GM19239 (cell line): ENCODE data around the gene SEC23IP.
"Not testable (repeated sequence)": the region's sequence is repeated elsewhere in the genome, so short reads cannot be mapped to it uniquely, and the experiment has no call there.

Experiments
- DNase-seq: peaks from one replicate; pipeline ENCODE4 v3.0.0; 2011; ENCODE audit warnings: low spot score; ENCODE audit not compliant: insufficient read length
- FAIRE-seq: peaks from 2 replicates; lab custom pipeline; 2011; peaks lifted over from hg19 to GRCh38; lab: Jason Lieb, UNC

SEC23IP gene

DNA sequence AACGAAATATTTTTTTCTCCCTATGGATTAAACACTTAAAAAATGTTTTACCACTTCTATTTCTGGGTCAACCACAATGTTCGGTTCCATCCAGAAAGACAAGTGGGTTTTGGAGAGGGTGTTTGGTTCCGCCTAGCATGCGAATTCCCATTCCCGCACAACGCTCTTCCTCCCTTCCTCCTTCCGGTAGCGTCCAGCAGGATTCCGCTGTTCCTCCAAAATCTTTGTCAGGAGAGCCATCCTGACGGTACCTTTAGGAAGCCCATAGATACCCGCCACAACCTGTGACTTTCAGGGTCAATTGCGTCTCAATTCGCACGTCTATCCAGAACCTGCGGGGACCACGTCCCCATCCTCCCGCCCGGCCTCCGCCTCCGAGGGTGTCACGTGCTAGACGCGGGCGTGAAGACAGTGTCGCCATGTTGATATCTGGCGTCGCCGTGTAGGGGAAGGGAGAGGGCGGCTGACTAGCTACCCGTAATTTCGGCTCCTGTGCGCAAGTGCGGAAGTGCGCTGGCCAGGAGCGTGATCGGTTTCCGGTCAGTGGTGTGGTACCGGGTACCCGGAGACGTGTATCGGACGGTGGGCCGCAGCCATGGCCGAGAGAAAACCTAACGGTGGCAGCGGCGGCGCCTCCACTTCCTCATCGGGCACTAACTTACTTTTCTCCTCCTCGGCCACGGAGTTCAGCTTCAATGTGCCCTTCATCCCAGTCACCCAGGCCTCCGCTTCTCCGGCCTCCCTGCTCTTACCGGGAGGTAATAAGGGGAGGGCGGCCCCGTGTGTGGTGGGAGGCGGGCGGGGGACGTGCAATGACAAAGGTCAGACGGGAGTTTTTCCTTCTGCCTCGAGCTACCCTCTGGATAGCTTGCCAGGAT, at the start of gene SEC23IP:
Gene SEC23IP (plus strand): TSS at position 543 of the 878 bp plus-strand sequence. CDS start 53 bp downstream, at position 596.
- FAIRE-seq, result peak; percentile 96
- DNase-seq, result peak; percentile 85

DNA sequence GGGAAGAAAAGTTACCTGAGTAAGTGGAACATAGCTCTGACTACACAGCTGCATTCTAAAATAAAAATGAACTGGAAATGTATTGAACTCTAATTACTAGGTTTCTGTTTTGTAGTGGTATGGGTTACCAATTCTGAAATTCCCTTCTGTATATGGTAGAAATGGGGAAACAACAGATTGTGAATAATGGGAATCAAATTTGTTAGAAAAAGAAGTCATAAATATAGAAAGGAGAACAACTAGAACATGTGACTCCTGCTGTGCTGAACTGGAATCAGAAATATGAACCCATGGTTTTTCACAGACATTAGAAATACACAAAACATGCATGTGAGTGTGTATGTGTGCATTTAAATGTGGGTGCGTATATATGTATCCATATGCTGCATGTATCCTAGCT, 46.9 kb upstream of the SEC23IP start:
- FAIRE-seq (no peak), DNase-seq (no peak)

DNA sequence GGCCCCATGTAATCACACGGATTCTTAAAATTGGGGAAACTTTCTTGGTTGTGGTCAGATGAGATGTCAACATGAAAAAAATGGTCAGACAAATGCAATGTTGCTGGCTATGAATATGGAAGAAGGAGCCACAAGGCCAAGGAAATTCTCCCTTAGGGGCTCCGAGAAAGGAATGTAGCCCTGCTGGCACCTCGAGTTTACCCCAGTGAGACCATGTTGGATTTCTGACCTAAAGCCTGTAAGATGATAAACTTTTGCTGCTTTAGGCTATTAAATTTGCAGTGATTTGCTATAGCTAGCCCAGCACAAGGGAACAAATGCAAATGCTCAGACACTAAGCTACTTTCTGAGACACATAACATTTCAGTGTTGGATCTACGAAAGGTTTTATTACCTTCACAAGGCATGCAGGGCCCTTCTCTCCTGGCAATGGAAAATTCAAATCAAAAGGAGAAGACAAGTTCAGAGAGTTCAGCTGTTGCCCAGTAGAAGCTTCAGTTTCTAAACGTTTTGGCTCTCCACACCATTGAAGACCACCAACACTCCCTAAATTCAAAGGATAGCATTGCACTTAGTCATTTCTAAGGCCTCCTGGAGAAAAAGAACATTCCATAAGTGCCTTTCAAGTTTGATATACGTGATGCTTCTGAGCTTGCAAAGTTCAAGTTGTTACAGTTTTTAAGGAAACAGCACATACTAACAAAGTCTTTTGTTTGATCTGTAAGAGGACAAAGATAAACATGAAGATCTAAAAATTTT, 43.3 kb upstream of the SEC23IP start:
- DNase-seq (no peak), FAIRE-seq (no peak)

DNA sequence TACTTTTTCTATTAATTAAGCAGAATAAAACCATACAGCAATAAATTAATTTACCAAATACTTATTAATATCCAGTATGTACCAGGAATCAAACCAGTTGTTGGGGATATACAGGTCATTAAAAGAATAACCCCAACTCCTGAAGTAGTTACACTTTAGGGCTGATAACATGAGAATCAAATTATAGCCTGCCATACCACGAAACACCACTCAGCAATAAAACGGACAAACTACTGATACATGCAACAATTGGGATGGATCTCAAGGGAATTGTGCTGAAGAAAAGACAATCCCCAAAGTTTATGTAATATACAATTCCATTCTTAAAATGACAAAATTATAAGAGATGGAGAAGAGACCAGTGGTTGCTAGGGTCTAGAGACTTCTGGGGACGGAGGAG, 42.6 kb upstream of the SEC23IP start:
- DNase-seq (no peak), FAIRE-seq (no peak)

DNA sequence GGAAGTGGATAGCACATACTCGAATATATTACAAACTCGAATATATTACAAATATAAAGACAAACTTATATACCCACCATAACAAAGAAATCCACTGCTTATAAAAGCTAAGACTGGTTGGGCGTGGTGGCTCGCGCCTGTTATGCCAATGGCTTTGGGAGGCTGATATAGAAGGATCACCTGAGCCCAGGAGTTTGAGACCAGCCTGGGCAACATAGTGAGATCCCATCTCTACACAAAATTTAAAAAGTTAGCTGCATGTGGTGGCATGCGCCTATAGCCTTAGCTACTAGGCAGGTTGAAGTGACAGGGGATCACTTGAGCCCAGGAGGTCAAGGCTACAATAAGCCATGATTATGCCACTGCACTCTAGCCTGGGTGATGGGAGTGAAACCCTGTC, 40.3 kb upstream of the SEC23IP start:
- FAIRE-seq (no peak), DNase-seq (no peak)

DNA sequence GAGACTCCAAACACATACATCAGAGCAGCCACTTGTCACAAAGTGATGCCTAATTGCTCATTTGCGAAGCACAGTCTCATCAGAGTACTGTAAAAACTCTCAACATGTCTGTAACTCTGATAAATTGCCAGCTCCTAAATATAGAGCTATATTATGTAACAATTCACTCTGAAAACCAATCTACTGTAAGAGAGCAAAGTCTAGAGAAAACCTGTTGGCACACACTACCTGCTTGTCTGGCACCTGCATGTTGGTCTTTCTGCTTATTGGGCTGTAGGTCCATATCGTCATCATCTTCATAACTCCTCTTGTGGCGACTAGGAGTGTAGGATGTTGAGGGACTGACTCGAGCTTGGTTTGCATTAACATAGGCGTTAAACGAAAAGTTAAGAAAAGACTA, 39.7 kb upstream of the SEC23IP start:
- DNase-seq, result no peak

DNA sequence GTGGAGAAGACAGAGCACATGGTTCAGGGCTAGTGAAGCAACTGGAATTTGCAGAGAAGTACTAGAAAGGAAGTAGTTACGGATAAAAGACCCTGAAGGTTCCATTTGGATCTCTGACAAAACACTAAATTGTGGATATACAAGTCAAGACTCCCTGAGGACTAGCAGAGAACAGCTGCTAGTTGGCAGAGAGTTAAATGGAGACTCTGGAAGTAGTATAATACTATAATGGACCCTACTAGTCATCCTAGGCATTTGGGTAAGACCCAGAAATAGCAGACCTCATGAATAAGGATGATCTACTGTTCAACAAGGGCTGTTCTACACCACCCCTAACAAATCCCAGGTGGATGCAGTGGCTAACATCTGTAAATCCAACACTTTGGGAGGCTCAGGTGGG, 39.0 kb upstream of the SEC23IP start:
- FAIRE-seq, result no peak

More for the DNA sequence above, 39.7 kb upstream of the SEC23IP start:
- FAIRE-seq, result no peak

DNA sequence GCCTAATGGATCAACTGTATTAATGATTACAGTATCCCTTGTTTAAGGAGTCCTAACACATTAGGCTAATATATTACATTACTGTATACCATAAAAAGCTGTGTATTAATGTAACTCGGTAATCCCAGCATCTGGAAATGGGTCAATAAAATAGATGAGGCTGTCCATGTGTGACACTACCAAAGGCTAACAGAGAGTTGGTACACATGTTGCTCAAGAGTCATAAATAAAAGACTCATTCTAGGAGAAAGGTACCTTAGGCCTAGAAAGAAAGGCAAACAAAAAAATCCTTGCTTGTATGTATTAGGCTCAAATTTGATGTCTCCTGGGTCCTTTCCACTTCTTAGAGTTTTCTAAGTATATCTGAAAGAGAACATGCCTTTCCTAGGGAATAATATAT, 34.5 kb upstream of the SEC23IP start:
- no peak for FAIRE-seq
- no peak for DNase-seq

More for the DNA sequence above, 39.0 kb upstream of the SEC23IP start:
- no peak for DNase-seq

DNA sequence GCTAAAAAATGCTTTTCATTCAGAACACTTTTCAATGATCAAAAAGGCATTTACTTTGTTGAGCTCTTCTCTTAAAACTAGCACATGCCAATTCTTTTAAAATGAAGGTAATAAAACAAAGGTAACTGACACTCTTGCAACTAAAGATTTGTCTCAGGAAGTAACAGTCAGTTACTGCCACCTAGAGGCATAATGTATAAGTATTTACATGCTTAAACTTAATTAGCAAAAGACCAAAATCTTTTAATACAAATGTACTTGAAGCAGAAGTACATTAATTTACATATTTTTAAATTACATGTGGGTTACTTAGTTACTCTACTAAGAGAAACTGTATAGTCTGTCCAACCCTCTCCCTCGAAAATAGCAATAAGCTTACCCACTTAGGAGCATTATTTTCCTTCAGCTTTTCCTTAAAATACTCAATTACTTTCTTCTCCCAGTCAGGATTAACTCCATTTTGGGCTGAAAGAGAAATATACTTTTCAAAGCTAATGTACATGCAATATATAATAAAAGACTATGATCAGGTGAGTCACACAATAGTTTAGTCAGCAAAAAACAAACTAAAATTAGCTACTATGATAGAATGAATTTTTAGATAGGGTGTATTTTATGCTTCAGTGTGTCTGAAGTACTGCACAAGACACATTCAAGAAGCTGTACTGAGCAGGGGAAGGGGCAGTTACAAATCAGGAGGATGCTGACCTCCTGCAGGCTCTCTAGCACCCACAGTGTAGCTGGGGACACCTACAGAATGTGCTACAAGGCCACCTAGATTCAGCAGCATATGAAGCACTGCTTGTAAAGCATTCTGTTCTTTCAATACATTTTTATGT, 32.9 kb upstream of the SEC23IP start:
- no peak for DNase-seq
- FAIRE-seq, result peak; percentile 80

DNA sequence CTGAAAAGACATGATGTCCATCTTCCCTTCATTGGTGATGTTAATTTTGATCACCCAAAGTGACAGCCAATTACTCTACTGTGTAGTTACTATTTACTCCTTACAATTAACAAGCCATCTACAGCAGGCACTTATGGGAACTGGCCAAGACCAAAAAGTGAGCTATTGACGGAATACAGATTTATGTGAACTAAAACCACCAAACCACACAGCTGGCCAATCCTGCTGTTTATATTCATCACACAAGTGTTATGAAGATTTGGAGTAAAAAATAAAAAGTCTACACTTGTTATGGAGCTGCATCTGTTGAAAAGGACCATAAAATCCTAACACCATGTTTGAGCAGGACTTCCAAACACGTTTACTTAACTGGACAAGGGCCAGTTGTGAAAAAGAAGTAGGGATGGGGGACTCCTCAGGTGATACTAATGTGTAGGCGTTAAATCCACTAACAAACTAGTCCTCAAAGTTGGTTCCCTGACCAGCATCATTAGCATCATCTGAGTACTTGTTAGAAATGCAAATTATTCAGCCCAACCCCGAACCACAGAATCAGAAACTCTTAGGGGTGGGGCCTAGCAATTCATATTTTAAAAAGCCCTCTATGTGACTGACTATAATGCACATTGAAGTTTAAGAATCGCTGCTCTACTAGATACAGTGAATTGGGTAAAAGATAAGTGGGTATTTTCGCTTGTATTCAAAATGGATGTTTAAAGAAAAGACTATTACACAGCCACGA, 31.5 kb upstream of the SEC23IP start:
- FAIRE-seq (peak; percentile 4), DNase-seq (no peak)

DNA sequence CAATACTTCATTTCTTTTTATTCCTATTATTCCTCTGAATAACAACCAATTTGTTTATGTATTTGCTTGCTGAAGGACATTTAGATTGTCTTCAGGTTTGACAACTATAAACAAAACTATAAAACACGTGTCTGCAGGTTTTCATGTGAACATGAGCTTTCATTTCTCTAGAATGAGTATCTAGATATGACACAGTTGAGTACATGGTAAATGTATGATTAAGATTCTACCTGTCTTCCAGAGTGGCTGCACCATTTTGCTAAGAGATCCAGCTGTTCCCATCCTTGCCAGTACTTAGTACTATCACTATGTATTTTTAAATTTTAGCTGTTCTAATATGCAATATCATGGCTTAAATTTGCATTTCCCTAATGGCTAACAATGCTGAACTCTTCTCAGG, 30.0 kb upstream of the SEC23IP start:
- DNase-seq (no peak), FAIRE-seq (peak; percentile 62)

DNA sequence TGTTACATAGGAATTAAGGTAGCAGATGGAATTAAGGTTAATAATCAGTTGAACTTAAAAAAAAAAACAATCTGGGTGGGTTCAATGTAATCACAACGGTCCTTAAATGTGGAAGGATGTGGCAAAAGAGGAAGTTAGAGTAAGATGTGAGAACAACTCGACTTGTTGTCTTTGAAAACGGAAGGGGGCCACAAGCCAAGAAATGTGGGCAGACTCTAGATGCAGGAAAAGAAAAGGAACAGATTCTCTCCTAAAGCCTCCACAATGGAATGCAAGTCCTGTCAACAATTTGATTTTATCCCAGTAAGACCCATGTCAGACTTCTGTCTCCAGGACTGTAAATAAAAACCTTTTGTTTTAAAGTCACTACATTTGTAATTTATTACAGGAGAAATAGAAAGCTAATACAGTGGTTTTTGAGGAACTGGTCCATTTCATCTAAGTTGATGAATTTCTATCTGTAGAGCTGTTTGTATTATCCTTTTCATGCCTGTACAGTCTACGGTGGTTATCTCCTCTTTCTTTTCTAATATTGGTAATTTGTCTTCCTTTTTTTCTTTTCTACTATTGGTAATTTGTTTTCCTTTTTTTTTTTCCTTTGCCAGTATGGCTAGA, 28.5 kb upstream of the SEC23IP start:
- no peak for DNase-seq
- FAIRE-seq, result peak; percentile 40

DNA sequence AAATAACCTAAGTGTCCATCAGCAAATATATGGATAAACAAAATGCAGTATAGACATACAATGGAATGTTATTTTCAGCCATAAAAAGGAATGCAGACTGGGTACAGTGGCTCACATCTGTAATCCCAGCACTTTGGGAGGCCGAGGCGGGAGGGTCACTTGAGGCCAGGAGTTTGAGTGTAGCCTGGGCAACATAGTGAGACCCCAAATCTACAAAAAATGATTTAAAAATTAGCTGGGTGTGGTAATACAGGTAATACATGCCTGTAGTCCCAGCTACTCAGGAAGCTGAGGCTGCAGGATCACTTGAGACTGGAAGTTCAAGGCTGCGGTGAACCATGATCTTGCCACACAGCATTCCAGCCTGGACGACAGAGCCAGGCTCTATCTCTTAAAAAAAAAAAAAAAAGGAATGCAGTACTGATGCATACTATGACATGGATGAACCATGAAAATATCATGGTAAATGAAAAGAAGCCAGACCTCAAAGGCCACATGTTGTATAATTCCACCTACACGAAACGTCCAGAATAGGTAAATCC, 26.8 kb upstream of the SEC23IP start:
- no peak for DNase-seq
- no peak for FAIRE-seq

DNA sequence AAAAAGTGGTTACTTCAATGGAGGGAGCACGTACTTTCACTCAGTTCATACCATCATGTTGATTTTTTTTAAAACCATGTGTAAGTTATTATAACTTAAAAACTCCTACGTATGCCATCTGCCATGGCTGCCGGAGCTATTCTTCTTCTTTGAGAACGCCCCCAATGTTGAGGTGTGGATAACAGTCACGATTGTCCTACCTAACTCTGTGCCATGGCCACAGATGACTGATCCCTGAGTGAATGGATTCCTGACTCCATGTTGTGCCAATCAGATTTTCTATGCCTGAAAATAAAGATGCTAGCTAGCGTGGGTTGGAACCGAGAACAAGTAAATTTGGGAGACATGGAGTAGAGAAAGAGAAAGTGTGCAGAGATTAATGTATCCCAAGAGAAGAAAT, 25.2 kb upstream of the SEC23IP start:
- DNase-seq (no peak), FAIRE-seq (no peak)

DNA sequence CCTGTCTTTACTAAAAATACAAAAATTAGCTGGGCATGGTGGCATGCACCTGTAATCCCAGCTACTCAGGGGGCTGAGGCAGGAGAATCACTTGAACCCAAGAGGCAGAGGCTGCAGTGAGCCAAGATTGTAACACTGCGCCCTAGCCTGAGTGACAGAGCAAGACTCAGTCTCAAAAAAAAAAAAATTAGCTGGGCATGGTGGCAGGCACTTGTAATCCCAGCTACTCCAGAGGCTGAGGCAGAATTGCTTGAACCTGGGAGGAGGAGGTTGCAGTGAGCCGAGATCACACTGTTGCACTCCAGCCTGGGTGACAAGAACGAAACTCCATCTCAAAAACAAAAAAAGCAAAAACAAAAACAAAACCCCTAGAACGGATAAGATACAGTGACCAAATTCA, 23.1 kb upstream of the SEC23IP start:
- DNase-seq, FAIRE-seq: not testable (repeated sequence)

DNA sequence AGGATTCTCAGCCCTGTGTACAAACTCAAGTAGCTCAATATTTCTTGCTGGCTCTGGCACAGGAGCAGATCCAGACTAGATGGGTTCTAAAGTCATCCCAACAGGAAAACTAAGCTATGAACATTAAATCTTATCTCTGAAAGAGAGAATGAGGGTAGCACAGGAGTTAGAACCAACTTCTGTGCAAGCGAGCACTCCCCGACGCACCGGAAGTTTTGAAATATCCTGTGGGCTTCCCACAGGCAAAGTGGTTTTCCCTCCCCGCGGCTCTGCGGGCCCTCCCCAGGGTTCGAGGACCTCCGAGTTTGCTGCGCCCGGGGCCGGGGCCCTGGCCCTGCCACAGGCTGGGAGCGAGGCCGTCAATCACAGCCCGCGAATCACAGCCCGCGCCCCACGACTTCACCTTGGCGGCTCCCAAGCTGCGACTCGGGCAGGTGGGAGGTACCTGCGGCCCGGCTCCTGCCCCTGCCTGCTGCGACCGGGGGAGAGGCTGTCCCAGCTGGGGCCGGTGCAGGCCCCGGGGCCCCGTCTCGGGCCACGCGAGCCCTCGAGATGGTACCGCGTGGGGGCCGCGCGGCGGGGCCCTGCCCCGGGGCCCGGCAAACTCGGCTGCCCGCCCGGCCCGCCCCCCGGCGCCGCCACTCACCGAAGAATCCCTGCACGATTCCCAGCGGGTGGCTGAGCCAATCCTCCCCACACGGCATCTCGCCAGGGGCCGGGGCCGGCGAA, 20.5 kb upstream of the SEC23IP start:
- peak; percentile 33 for DNase-seq
- peak; percentile 69 for FAIRE-seq

DNA sequence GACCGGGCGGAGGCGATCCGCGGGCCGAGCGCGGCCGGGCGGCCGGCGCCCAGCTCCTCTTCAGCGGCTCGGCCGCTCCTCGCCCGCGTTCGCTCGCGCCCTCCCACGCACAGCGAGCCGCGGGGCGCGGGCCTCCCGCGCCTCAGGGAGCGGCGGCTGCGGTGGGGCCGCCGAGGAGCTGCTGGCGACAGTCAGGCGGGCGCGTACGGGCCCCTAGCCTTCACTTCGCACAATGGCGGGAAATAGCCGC, 20.0 kb upstream of the SEC23IP start, which contains the start of gene MCMBP:
Gene MCMBP (minus strand): TSS at position 234 of the 250 bp plus-strand sequence. CDS start 259 bp downstream, outside the sequence.
- FAIRE-seq (no peak), DNase-seq (peak; percentile 21)

DNA sequence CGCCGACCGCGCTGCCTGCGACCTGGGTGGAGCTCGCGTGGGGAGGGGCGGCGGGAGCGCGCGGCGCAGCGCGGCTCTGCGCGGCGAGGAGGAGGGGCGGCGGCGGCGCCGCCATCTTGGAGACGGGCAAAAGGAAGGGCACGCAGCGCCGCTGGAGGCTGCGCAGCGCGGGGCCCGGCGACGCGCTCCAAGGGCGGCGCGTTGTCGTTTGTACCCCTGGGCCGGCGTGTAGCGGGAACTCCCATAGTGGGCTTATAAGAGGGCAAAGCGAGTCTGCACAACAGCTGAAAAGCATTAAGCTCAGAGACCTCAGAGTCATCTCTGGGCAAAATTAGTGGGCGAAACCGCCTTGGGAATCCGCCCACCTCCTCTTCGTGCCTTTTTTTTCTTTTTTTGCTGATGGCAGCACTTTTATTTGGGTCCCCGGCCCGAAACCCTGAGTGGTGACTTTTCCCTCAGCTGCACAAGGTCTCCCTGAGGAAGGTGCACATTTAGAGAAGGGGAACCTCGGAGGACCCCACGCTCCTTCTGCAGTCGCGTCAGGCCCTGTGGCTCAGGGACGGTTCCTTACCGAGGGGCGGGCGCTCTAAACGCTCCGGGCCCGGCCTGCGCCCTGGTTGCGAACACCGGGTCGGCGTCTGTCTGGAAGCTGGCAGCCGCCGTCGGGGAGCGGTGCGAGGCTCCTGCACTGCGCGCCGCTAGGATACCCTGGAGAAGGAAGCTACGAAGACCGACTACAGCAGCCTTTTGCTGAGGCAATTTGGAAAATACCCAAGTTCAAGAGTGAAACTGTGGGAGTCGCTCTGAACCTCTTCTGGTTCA, 19.5 kb upstream of the SEC23IP start:
- DNase-seq, result peak; percentile 87
- FAIRE-seq, result peak; percentile 92
